ENCODE results near the gene FANCC. TPM values are rescaled to one million over a fixed set of nuclear protein-coding genes. Genes with fewer than 3 reads are reported as not detected.
A peak's percentile ranks its signal among the peaks of the same experiment; 100 is the strongest.

FANCC gene
- total RNA-seq, 4 donors from 2014 or later: 7.7 to 27.8 (median 9.0) TPM

GRCh38 chr9:95087659-95088242 lies 229.8 kb downstream of the FANCC start:
- Histone ChIP-seq H3K4me1 (peaks cover 72% of the 10 kb centered on the region), H3K36me3 (peaks cover 50% of the 10 kb centered on the region), H3K27me3 (no peaks in the 10 kb centered on the region), H3K27ac (peak overlapping the region; percentile 39), H3K4me3 (no peak overlapping the region), H3K9me3 (no peaks in the 10 kb centered on the region)
- DNase-seq (ENCODE audit: low spot score in 2 of 2): peak in 1 of 2 donors; percentile 61
- TF ChIP-seq CTCF (IDR thresholded peaks at IDR 0.05): no peak
- no peak for TF ChIP-seq EP300 (IDR thresholded peaks at IDR 0.05)
- TF ChIP-seq POLR2A (IDR thresholded peaks at IDR 0.05): no peak
- no peak for TF ChIP-seq POLR2AphosphoS5 (IDR thresholded peaks at IDR 0.05)
- WGBS: 71% methylated on average over 9 of the region's 9 CpGs

- Histone ChIP-seq H3K27ac (no peak overlapping the region), H3K4me3 (no peak overlapping the region), H3K36me3 (peaks cover 62% of the 10 kb centered on the region), H3K27me3 (no peaks in the 10 kb centered on the region), H3K4me1 (peaks cover 60% of the 10 kb centered on the region), H3K9me3 (no peaks in the 10 kb centered on the region)
- no peak for TF ChIP-seq POLR2A (IDR thresholded peaks at IDR 0.05)
- no peak for TF ChIP-seq POLR2AphosphoS5 (IDR thresholded peaks at IDR 0.05)
- no peak for TF ChIP-seq EP300 (IDR thresholded peaks at IDR 0.05)
- TF ChIP-seq CTCF (IDR thresholded peaks at IDR 0.05): no peak
- 79% methylated on average over 8 of the region's 8 CpGs for WGBS
- peak in 1 of 2 donors; percentile 39 for DNase-seq (ENCODE audit: low spot score in 2 of 2)
These were observed 230.9 kb downstream of the FANCC start for GRCh38 chr9:95086564-95086955.

- Histone ChIP-seq H3K4me1 (peaks cover 55% of the 10 kb centered on the region), H3K36me3 (peaks cover 66% of the 10 kb centered on the region), H3K27ac (peak overlapping the region; percentile 64), H3K27me3 (no peaks in the 10 kb centered on the region), H3K9me3 (no peaks in the 10 kb centered on the region), H3K4me3 (no peak overlapping the region)
- WGBS: 75% methylated on average over 24 of the region's 40 CpGs
- TF ChIP-seq CTCF (IDR thresholded peaks at IDR 0.05) (no peak), EP300 (IDR thresholded peaks at IDR 0.05) (no peak)
- peak in 1 of 2 donors; percentile 59 for DNase-seq (ENCODE audit: low spot score in 2 of 2)
These were observed 231.5 kb downstream of the FANCC start for GRCh38 chr9:95085861-95086563.

GRCh38 chr9:95085036-95085770 lies 232.3 kb downstream of the FANCC start:
- Histone ChIP-seq H3K27me3 (no peaks in the 10 kb centered on the region), H3K27ac (peak overlapping the region; percentile 32), H3K36me3 (peaks cover 74% of the 10 kb centered on the region), H3K4me1 (peaks cover 46% of the 10 kb centered on the region), H3K4me3 (no peak overlapping the region), H3K9me3 (no peaks in the 10 kb centered on the region)
- DNase-seq (ENCODE audit: low spot score in 2 of 2): peak in 1 of 2 donors; percentile 49
- TF ChIP-seq EP300 (IDR thresholded peaks at IDR 0.05): no peak
- no peak for TF ChIP-seq POLR2A (IDR thresholded peaks at IDR 0.05)
- TF ChIP-seq CTCF (IDR thresholded peaks at IDR 0.05): no peak
- no peak for TF ChIP-seq POLR2AphosphoS5 (IDR thresholded peaks at IDR 0.05)
- WGBS: 90% methylated on average over 29 of the region's 29 CpGs
